ENCODE data around the gene MAGEA8.
"Not testable (repeated sequence)": the region's sequence is repeated elsewhere in the genome, so short reads cannot be mapped to it uniquely, and the experiment has no call there.

DNA sequence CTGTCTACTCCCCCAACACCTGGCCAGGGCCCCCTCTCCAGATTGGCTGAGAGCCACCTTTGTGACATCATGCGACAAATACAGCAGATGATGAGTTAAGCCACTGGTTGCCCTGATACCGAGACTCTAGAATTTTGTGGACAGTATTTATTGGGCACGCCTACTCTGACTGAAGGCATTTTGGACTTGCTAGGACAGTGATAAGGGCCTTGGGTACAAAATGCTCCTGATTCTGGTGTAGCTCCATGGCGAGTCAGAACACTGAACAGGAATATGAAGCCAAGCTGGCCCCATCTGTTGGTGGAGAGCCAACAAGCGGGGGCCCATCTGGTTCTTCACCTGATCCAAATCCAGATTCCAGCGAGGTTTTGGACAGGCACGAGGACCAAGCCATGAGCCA lies 48.4 kb downstream of the MAGEA8 start, which contains the start of gene HSFX4:
- not testable (repeated sequence) for TF ChIP-seq CHD2 (IDR thresholded peaks at IDR 0.05; ENCODE audit: borderline replicate concordance, low read depth, low read length); TCF12 (IDR thresholded peaks at IDR 0.05; ENCODE audit: low read depth, low read length); EZH2 (IDR thresholded peaks at IDR 0.05; ENCODE audit: borderline replicate concordance, control insufficient read depth, low read depth, low read length); SKIL (IDR thresholded peaks at IDR 0.05; ENCODE audit: low read depth, poor library complexity, severe bottlenecking); NFYB (IDR thresholded peaks at IDR 0.05; ENCODE audit: insufficient read depth, low read depth, low read length)
